H1 (cell line): ENCODE measurements around the gene STX4.

ENCODE experiments used
- POLR2A ChIP-seq, 2 experiments: IDR thresholded peaks; 1 replicate in 1 of 2; 2 replicates in 1 of 2; pipeline ENCODE4 v1.6.1; 2011; ENCODE audit warnings: low read depth in 2 of 2, low read length in 2 of 2, mild to moderate bottlenecking in 2 of 2; ENCODE audit errors: control extremely low read depth in 1 of 2
- POLR2AphosphoS5 ChIP-seq: IDR thresholded peaks from 2 replicates; pipeline ENCODE4 v1.6.1; 2011; ENCODE audit warnings: low read depth, low read length
- POU5F1 ChIP-seq: IDR thresholded peaks from 2 replicates; pipeline ENCODE4 v1.6.1; 2011; ENCODE audit warnings: low read depth, mild to moderate bottlenecking, low read length, moderate library complexity
- SRF ChIP-seq: IDR thresholded peaks from 2 replicates; pipeline ENCODE4 v1.6.1; 2011; ENCODE audit warnings: mild to moderate bottlenecking, low read depth, low read length, moderate library complexity
- TAF1 ChIP-seq: IDR thresholded peaks from 2 replicates; pipeline ENCODE4 v1.6.1; 2011; ENCODE audit warnings: mild to moderate bottlenecking, low read depth, low read length
- TBP ChIP-seq: IDR thresholded peaks from 2 replicates; pipeline ENCODE4 v1.6.1; 2011; ENCODE audit warnings: low read depth, low read length, improper control_type of control experiment
- TF ChIP-seq, protein P1 (sequence below), 3 experiments: IDR thresholded peaks; 1 replicate in 2 of 3; 2 replicates in 1 of 3; pipeline versions ENCODE4 v1.5.1 to v1.6.1; 2011; ENCODE audit warnings: low read length in 3 of 3, mild to moderate bottlenecking in 3 of 3, inconsistent platforms in 2 of 3, low read depth in 1 of 3, moderate library complexity in 1 of 3; ENCODE audit not compliant: insufficient read depth in 1 of 3; ENCODE audit errors: control extremely low read depth in 1 of 3
- TF ChIP-seq, protein P2 (sequence below): IDR thresholded peaks from 2 replicates; pipeline ENCODE4 v1.6.1; 2011; ENCODE audit warnings: low read length, improper control_type of control experiment

DNA sequence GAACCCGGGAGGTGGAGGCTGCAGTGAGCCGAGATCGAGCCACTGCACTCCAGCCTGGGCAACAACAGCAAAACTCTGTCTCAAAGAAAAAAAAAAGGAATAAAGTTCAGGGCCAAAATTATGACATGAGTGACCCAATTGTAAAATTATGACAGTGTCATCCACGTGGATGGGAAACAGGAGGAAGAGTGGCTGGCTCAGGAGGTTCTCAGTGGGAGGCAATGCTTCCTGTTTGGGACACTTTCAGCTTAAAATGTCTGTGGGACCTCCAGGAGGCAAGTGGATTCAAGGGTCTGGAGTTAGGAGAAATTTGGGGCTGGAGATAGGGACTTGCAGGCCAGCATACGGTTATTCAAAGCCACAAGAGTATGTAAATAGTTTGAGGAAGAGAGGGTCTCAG is 8.0 kb upstream of the STX4 start:
- TF ChIP-seq POLR2A (IDR thresholded peaks at IDR 0.05; ENCODE audit: control extremely low read depth in 1 of 2, low read depth in 2 of 2, low read length in 2 of 2): no peak
- TF ChIP-seq POLR2AphosphoS5: no peak
- TF ChIP-seq, protein P1, sequence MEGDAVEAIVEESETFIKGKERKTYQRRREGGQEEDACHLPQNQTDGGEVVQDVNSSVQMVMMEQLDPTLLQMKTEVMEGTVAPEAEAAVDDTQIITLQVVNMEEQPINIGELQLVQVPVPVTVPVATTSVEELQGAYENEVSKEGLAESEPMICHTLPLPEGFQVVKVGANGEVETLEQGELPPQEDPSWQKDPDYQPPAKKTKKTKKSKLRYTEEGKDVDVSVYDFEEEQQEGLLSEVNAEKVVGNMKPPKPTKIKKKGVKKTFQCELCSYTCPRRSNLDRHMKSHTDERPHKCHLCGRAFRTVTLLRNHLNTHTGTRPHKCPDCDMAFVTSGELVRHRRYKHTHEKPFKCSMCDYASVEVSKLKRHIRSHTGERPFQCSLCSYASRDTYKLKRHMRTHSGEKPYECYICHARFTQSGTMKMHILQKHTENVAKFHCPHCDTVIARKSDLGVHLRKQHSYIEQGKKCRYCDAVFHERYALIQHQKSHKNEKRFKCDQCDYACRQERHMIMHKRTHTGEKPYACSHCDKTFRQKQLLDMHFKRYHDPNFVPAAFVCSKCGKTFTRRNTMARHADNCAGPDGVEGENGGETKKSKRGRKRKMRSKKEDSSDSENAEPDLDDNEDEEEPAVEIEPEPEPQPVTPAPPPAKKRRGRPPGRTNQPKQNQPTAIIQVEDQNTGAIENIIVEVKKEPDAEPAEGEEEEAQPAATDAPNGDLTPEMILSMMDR (IDR thresholded peaks at IDR 0.05; ENCODE audit: control extremely low read depth in 1 of 3, insufficient read depth in 1 of 3, low read depth in 1 of 3, low read length in 3 of 3): no peak
- no peak for TF ChIP-seq TBP
- TF ChIP-seq SRF: no peak
- no peak for TF ChIP-seq TAF1
- TF ChIP-seq POU5F1: no peak
- TF ChIP-seq, protein P2, sequence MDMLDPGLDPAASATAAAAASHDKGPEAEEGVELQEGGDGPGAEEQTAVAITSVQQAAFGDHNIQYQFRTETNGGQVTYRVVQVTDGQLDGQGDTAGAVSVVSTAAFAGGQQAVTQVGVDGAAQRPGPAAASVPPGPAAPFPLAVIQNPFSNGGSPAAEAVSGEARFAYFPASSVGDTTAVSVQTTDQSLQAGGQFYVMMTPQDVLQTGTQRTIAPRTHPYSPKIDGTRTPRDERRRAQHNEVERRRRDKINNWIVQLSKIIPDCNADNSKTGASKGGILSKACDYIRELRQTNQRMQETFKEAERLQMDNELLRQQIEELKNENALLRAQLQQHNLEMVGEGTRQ: no peak
